ENCODE results near the gene PRSS27. TPM values are rescaled to one million over a fixed set of nuclear protein-coding genes. Genes with fewer than 3 reads are reported as not detected.

The PRSS27 gene
- total RNA-seq, 4 donors from 2014 or later = 1.3 to 5.0 (median 2.0) TPM

- intact Hi-C loops (cut with DNase I; ENCODE audit: low total_unique reads) = no loop called here
- TF ChIP-seq POLR2A (IDR thresholded peaks at IDR 0.05) (no peak), CTCF (IDR thresholded peaks at IDR 0.05) (no peak)
- WGBS, 2 donors = 90 to 91% methylated on average over 19 of the region's 19 CpGs
- no peak overlapping the region for H3K4me3 ChIP-seq (ENCODE audit: low read depth, poor library complexity, severe bottlenecking)
- DNase-seq (ENCODE audit: low spot score in 2 of 2) = no peak
Observed at GRCh38 chr16:2743007-2743810, 23.2 kb upstream of the PRSS27 start.

GRCh38 chr16:2742323-2743006 is 22.4 kb upstream of the PRSS27 start:
- no peak for DNase-seq (ENCODE audit: low spot score in 2 of 2)
- intact Hi-C loops (cut with DNase I; ENCODE audit: low total_unique reads) = no loop called here
- TF ChIP-seq CTCF (IDR thresholded peaks at IDR 0.05) (no peak), POLR2A (IDR thresholded peaks at IDR 0.05) (no peak)
- H3K4me3 ChIP-seq (ENCODE audit: low read depth, poor library complexity, severe bottlenecking) = no peak overlapping the region
- 91 to 93% methylated on average over 12 of the region's 12 CpGs for WGBS, 2 donors

GRCh38 chr16:2741168-2741567 is 21.1 kb upstream of the PRSS27 start:
- no peak for DNase-seq (ENCODE audit: low spot score in 2 of 2)
- TF ChIP-seq POLR2A (IDR thresholded peaks at IDR 0.05) (no peak), CTCF (IDR thresholded peaks at IDR 0.05) (no peak)
- no peak overlapping the region for H3K4me3 ChIP-seq (ENCODE audit: low read depth, poor library complexity, severe bottlenecking)
- intact Hi-C loops (cut with DNase I; ENCODE audit: low total_unique reads) = no loop called here
- 91 to 100% methylated on average over 4 of the region's 4 CpGs for WGBS, 2 donors

- TF ChIP-seq CTCF (IDR thresholded peaks at IDR 0.05) (no peak), POLR2A (IDR thresholded peaks at IDR 0.05) (no peak)
- no peak for DNase-seq (ENCODE audit: low spot score in 2 of 2)
- 82 to 92% methylated on average over 6 of the region's 6 CpGs for WGBS, 2 donors
- H3K4me3 ChIP-seq (ENCODE audit: low read depth, poor library complexity, severe bottlenecking) = no peak overlapping the region
- intact Hi-C loops (cut with DNase I; ENCODE audit: low total_unique reads) = no loop called here
Observed at GRCh38 chr16:2740476-2740875, 20.5 kb upstream of the PRSS27 start.

GRCh38 chr16:2739625-2740430 is 19.8 kb upstream of the PRSS27 start:
- intact Hi-C loops (cut with DNase I; ENCODE audit: low total_unique reads) = no loop called here

More at GRCh38 chr16:2739625-2740430, 19.8 kb upstream of the PRSS27 start:
- no peak overlapping the region for H3K4me3 ChIP-seq (ENCODE audit: low read depth, poor library complexity, severe bottlenecking)
- 61 to 69% methylated on average over 8 of the region's 8 CpGs for WGBS, 2 donors
- no peak for TF ChIP-seq CTCF (IDR thresholded peaks at IDR 0.05)
- no peak for TF ChIP-seq POLR2A (IDR thresholded peaks at IDR 0.05)
- DNase-seq (ENCODE audit: low spot score in 2 of 2) = no peak

Data from lower leg skin (tissue), 4 donors.